GM18502 (cell line): Measurements from ENCODE around the gene CLDND2.

Experiments
- ATAC-seq: cut with Tn5 transposase; IDR thresholded peaks from one replicate; pipeline ENCODE4 v1.9.1; 2021; ENCODE audit warnings: mild to moderate bottlenecking; ENCODE audit not compliant: unreplicated experiment, poor library complexity

CLDND2 gene

DNA sequence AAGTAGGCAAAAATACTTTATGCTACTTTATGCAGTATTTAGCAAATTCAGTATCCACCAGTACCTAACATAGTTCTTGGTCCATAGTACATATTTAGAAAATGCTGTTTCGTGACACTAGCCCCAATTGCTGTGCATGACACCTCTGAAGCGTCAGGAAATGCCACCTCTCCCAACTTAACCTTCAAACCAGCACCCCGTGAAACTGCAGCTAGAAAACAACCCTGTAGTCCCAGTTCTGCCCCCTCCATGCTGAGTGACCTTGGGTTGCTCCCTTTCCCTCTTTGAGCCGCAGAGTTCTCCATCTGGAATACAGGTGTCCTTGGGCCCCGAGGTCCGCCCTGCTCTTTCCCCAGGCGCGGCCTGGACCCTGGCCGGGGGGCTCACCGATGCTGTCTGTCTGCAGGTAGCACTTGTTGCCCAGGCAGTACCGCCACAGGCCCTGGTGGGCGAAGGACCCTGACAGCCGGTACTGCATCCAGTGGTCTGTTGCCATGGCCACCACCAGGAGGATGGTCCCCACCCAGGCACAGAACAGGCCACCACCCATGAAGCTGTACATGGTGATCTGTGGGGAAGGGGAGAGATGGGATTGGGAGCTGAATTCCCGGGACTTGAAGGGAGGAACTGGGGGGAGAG is 18.2 kb upstream of the CLDND2 start:
- no peak for ATAC-seq

DNA sequence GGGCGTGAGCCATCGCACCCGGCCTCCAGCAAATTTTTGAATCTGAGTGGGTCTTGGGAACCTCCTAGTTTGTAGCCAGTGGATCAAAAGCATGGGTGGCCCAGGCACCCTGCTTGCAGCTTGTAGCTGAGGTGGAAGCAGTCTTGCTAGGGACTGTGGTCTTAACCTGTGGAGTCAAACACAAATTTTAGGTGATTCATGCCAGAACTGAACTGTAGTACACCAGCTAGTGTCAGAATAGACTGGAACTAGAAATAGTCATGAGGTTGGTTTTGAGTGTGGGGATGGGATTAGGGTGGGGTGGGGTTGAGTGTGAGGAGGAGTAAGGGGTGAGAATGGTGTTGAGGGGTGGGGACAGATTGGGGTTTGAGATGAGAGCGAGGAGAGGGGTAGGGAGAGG is 13.2 kb upstream of the CLDND2 start:
- ATAC-seq: no peak

DNA sequence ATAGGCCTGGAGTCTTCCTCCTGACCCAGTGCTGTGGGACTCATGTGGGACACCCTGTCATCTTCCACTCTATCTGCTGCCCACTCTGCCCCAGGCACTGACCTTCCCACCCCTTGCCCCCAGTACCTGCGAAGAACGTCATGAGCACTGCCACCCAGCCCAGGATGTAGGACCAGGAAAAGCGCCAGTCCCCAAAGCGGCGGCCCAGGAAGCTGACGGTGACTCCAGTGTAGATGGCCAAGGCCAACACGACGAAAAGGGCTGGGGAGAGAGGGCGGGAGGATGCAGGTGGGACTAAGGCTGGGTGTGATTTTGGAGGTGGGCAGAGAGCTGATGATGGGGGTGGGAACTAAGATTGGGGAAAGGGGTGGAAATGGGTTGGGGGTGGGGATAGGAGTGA is 11.6 kb upstream of the CLDND2 start:
- no peak for ATAC-seq

DNA sequence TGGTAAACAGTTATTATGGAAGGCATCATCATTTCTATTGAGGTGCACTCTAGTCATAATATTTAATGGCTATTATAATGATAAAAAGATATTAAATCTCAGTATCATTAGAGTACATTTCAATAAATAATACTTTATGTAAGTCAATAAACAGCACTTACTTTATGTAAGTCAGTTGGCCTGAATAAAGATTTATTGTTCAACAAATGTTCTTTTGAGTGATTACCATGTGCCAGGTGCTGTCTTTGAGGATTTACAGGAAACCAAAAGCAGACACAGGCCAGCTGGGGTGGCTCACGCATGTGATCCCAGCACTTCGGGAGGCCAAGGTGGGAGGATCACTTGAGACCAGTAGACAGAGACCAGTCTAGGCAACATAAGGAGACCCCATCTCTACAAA is 8.6 kb upstream of the CLDND2 start:
- no peak for ATAC-seq

DNA sequence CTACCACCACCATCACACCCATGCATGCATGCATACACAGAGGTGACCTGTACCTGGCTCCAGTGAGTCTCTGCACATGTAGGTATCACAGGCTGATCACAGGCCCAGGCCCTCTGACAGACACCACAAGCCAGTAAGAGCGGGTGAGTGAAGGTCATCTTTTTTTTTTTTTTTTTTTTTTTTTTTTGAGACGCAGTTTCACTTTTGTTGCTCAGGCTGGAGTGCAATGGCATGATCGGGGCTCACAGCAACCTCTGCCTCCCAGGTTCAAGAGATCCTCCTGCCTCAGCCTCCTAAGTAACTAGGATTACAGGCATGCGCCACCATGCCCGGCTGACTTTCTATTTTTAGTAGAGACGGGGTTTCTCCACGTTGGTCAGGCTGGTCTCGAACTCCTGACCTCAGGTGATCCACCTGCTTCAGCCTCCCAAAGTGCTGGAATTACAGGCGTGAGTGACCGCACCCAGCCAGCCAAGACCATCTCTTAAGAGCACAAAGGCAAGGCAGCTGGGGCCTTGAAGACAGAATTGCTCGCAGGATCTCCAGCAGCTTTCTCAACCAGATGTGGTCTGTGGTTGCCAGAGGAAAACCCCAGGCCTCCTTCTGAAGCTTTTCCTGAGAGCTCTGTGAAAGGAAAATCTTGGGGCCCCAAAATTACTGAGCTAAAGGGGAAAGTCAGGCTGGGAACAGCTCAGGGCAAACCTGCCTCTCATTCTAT is 6.9 kb upstream of the CLDND2 start:
- no peak for ATAC-seq

DNA sequence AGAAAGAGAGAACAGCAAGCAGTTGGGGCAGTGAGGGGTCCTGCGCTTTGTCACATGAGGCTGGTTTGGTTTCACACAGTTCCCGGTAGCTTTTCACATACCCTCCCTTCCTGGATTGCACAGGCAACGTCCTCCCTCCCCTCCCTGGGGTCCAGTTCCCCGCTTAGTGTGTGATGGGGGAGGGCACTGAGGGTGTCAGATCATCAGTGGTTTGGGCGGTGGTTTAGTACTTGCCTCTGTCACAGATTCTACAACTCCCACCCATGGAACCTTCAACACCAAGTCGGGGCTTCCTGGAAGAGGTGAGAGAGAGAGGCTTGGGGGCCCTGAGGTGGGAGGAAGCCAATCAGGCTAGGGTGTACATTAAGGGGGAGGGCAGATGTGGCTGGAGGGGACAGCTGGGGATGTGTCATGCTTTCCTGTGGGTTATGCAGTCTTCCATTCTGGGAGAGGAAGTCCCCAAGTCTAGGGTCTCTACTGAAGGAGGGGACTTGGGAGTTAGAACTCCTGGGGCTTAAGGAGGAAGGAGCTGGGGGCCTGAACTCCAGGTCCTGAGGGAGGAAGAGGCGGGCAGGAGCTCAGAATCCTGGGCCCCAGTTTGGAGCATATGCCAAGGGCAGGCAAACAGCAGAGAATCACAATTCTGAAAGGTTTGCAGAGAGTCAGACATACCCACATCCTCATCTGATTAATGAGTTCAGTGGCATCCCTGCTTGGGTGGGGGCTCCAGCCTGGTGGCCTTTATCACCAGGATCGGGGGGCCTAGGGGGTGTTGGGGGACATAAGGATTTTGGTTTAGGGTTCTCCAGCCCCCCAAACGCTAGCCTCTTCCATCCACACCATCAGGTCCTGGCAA is 4.1 kb upstream of the CLDND2 start, which contains the start of gene NKG7:
Gene NKG7 (minus strand): TSS at position 6 of the 856 bp plus-strand sequence. CDS start 119 bp downstream, outside the sequence.
- ATAC-seq: peak; percentile 58

DNA sequence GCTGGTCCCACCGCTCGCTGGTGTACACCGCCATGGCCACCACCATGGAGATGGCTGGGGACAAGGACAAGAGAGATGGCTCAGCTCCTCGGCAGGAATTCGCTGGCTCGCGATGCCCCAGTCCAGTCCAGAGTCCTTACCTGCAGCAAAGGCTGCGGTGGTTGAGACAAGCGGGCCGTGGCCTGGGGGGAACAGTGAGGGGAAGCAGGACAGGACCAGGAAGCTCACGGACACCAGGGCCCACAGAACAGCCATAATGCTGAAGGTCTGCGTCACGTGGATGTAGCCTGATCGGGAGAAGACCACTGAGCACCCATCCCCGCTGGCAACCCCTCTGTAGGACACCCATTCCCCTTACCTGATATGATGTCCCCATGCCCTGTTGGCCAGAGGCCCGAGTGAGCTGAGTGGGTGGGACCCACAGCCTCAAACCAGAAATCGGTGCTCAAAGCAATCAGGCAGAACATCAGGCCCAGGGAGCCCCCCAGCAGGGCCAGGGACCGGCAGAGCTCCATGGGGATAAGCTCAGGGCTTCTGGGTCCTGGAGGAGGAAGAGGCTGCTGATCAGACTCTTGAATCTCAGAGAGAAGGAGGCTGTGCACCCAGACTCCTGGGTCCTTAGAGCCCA is 3.3 kb upstream of the CLDND2 start:
- ATAC-seq: no peak

DNA sequence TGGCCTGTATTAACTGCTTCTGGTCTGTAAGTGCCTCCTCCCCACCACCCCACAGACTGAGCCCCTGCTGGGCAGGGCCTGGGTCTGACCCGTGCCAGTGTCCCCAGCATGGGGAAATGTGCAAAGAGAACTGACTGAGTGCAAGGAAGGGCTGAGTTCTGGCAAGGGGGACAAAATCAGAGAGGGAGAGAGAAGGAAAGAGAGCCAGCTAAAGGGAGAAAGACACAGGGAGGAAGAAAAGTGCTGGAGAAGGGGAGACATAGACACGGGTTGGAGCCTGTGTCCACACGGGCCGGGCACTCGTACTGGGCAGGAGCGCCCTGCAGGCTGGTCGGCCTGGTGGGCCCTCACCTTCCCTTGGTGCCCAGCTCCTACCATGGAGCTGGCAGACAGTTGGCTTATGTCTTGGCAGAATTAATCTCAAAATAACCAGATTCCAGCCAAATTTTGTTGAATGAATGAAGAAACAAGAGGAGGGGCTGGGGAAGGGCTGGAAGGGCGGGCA is 2.4 kb upstream of the CLDND2 start:
- ATAC-seq: no peak

DNA sequence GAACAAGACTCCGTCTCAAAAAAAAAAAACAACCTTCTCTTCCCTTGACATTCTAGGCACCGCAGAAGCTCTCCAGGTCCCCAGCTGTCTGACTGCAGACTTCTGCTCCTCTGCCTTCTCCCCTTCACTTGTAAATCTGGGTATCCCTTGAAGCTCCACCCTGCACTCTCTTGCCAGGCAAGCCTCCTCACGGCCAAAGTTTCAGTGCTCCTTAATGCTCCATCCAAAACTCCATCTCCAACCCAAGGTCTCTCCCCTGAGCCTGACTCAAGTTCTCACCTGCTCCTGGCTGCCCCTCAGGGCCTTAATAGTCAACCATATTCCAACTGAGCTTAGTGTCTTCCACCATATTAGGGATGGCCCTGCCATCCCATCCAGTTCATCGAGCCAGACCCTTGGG is 1.4 kb upstream of the CLDND2 start:
- no peak for ATAC-seq

DNA sequence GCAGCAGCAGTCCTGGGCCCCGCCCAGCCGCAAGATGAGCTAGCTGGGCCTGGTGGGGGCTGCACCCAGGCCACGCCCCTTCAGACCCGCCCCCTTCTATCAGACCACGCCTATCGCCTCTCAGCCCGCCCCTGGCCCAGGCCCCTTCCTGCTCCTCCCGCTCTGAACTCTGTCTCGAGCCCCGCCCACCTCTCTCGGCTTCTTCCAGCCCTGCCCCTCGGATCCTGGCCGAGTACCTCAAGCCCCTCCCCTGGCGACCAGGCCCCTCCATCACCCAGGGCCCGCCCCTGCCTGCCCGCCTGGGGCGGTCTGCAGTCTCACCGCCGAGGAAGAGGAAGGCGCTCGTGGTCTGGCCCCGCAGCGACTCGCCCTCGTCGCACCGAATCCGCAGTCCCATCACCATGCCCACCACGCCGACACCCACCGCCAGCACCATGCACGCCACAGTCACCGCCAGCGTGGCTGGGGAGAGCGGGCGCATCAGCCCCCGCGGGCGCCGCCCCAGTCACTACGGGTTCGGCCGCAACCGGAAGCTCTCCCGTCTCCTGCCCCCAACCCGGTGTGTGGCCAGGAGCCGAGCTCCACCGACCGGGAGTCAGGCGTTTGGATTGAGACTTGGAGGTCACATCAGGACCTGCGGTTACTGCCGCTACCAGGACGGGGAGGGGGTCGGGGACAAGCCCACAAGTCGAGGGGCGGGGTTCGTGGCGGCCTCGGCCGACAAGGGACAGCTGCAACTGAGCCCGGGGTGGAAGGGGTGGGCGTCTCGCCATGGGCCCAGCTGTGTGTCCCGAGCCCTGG is 1.0 kb downstream of the CLDND2 start:
- ATAC-seq: peak; percentile 82

DNA sequence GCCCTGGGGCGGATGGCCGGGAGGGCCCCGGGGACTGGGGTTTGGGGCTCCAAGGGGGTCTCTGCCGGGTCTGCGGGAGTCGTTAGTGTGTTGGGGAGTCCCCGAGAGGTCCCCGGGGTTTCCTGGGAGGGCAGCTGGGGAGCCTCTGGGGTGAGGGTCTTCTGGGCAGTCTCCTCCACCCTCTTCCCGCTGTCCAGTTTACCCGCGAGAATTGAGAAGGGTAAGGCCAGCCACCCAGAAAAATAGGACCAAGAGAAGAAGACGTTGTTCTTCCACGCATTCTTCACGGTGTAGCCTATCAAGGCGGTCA is 1.6 kb downstream of the CLDND2 start:
- peak; percentile 10 for ATAC-seq

DNA sequence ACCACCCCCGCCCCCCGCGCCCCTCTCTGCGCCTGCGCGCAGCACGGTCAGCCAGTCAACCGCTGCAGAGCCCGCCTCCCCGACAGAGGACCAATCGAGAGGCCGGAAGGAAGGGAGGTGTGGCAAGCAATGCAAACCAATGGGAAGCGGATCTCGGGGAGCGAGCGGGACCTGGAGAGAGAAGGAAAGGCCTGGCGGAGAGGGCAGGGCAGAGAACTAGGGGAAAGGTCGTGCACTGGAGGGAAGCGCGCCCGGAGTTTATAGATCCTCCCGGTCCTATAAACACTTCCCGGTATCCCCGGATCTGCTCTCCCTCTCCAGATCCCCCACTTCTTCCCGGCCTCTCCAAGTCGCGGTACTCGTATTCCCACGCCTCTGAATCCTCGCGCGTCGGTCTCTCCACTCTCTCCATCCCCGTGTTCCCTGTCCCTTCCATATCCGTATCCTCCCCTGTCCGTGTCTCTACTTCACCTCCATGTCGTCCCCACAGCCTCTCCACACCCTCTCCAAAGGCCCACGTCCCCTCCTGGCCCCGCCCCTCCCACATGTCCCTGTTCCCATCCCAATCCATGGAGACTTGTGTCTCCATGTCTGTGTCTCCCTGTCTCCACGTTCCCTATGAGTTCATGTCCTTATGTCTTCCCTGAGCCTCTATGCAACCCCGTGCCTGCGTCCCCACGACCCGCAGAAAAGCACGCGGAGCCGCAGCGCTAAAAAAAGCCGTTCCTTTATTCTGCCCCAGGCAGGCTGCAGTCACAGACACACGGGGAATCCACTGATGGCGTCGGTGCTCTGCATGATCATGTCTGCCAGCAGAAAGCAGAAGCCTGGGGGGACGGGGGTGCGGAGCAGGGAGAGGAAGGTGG is 2.2 kb downstream of the CLDND2 start:
- peak; percentile 53 for ATAC-seq

DNA sequence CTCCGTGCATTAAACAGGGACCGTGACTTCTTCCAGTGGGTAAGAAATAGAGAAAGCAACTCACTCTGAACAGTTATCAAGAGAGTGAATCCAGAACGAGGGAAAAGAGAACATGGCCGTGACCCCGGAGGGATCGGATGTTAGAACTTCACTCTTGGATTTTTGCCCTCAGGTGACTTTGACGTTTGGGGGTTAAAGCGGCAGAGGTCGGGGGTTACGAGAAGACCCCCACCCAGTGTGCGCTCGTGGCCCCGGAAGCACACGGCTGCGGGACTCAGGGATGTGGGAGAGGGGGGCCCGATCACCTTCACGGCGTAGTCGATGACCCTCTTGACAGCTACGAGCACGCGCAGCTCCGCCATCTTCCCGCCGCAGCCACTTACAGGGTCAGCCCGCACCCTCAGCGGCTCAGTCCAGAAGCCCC is 2.8 kb downstream of the CLDND2 start, which contains the start of gene ETFB:
Gene ETFB (minus strand): TSS at position 424 of the 424 bp plus-strand sequence. CDS start 62 bp downstream, at position 362.
- ATAC-seq: no peak

DNA sequence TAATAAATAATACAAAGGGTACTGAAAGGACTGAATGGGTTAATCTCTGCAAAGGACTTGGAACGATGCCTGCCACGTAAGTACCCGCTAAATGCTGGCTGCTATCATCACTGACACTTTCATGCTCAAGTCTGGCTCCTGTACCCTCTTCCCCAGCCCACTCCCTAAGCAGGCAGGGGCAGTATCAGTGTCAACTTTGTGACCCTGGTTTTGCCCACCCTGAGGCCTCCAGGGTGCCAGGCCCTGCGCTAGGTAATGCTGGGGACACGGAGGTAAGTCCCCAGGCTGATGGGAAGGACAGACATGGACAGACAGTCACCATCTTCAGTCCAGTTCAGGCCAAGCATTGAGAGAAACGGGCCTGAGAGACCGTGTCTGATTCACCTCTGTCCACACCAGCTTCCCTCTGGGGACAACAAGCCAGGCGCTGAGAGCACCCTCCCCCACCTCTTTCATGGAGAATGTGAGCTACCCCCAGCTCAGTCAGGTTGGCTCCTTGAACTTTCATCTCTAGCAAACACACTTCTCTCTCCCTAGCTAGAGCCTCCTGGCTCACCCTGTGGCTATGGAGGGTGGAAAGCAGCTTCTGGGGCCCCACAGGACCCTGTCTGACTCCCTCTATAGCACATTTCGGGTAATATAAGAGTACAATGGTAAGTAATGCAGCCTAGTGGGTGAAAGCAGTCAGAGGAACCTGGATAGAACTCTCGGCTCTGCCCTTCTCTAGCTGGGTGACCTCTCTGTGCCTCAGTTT is 3.4 kb downstream of the CLDND2 start:
- no peak for ATAC-seq

DNA sequence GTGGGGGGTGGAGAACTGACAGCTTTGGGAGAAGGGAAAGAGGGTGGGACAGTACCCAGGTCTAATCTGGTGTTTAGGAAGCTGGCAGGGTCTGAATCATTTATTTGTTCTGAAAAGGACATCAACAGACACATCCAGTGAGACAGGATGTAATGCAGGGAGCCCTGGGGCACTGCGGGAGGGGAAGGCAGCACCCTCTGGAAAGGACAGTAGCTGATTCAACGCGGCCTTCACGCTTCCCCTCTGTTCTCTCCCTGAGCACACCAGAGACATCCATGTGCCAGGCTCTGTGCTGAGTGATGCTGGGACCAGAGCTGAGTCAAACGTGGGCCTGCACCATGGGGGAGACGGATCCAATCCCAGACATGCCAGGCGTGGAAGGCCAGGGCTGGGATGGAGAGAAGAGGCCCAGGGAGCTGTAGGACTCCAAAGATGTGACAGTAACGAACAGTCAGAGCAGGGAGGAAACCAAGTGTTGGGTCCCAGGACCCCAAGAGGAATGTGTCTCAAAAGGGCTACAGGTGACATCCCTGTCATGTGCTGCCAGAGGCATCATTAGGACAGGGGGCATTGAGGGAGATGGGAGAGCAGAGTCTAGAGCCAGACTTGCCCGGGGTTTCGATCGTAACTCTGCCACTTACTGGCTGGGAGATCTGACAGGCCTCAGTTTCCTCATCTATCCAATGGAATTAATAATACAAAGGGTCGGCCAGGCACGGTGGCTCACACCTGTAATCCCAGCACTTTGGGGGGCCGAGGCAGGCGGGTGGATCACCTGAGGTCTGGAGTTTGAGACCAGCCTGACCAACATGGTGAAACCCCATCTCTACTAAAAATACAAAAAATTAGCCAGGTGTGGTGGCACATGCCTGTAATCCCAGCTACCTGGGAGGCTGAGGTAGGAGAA is 4.3 kb downstream of the CLDND2 start:
- no peak for ATAC-seq

DNA sequence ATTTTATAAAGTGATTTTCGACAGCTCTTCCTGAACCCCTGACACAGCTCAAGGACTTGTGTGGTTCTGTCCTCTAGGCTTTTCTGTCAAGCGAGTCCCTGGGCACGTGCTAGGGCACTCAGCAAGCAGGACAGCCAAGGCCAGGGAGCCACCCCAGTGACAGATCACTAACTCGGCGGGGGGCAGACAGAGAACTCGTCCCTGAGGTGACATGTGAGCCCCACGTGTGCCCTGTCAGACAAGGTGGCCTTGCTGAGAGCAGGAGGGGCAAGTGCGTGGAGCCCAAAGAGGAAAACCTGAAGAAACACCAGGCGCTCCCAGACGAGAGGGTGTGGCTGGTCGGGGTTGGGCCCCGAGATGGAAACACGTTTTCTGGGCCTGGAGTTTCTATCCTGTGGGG is 7.6 kb downstream of the CLDND2 start:
- no peak for ATAC-seq

DNA sequence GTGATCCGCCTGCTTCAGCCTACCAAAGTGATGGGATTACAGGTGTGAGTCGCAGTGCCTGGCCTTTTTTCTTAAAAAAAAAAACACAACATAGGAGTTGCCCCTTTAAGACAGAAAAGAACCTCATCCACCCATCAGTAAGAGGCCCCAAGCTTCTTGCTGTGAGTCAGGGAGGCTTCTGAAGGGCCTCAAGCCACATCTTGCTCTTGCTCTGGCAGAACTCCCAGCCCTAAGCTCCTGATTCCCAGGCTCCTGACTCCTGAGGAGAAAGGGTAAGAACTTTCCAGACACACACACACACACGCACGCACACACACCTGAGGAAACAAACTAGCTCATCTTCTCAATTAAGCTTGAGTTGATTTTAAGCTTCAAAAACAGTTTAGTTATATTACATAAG is 9.5 kb downstream of the CLDND2 start:
- ATAC-seq: no peak
